ENCODE data around the gene DPP10.

The DPP10 gene

GRCh38 chr2:115572746-115573145 is 1130.3 kb downstream of the DPP10 start (continued):
- no peak for TF ChIP-seq ZNF558 (tag by site-specific recombination; IDR thresholded peaks at IDR 0.05)
- no peak for TF ChIP-seq ZNF394 (tag by site-specific recombination; IDR thresholded peaks at IDR 0.05; ENCODE audit: borderline replicate concordance)
- no peak for TF ChIP-seq ZIC2 (tag by site-specific recombination; IDR thresholded peaks at IDR 0.05)
- no peak for TF ChIP-seq ZBTB49 (tag by site-specific recombination; IDR thresholded peaks at IDR 0.05; ENCODE audit: low read depth)
- no peak for TF ChIP-seq CTCF (tag by site-specific recombination; IDR thresholded peaks at IDR 0.05)
- TF ChIP-seq ZNF148 (tag by site-specific recombination; IDR thresholded peaks at IDR 0.05; ENCODE audit: borderline replicate concordance): no peak
- TF ChIP-seq ZNF174 (tag by site-specific recombination; IDR thresholded peaks at IDR 0.05): no peak

- ChIA-PET POLR2A (no interaction called here), CTCF (interaction anchor here (0.6 kb wide), 1 partner anchor 10 kb away, joined by 3 read pairs; no protein-coding TSS in a partner anchor)
- Histone ChIP-seq H3K27ac (ENCODE audit: extremely low read depth, low read depth, low read length) (no peak overlapping the region), H3K36me3 (ENCODE audit: control insufficient read depth in 2 of 2, insufficient read depth in 1 of 2, low read length in 2 of 2) (no peaks in the 10 kb centered on the region), H3K9me3 (ENCODE audit: control insufficient read depth, insufficient read depth, low read depth, low read length) (no peaks in the 10 kb centered on the region), H3K4me1 (ENCODE audit: control insufficient read depth, insufficient read depth, low read length) (no peaks in the 10 kb centered on the region), H3K4me3 (ENCODE audit: low read depth, low read length) (no peak overlapping the region)
- TF ChIP-seq KLF10 (tag by site-specific recombination; IDR thresholded peaks at IDR 0.05) (no peak), ZNF677 (tag by site-specific recombination; IDR thresholded peaks at IDR 0.05) (no peak), ZNF585B (tag by site-specific recombination; IDR thresholded peaks at IDR 0.05) (no peak), ZNF10 (tag by site-specific recombination; IDR thresholded peaks at IDR 0.05) (no peak), SP2 (tag by site-specific recombination; IDR thresholded peaks at IDR 0.05) (no peak), ZNF76 (tag by site-specific recombination; IDR thresholded peaks at IDR 0.05; ENCODE audit: borderline replicate concordance, low read depth) (no peak), ZNF610 (tag by site-specific recombination; IDR thresholded peaks at IDR 0.05; ENCODE audit: borderline replicate concordance) (no peak), ZNF654 (tag by site-specific recombination; IDR thresholded peaks at IDR 0.05; ENCODE audit: low read depth) (no peak), ZNF335 (tag by site-specific recombination; conservative IDR thresholded peaks at IDR 0.05) (no peak), CTCF (tag by site-specific recombination; IDR thresholded peaks at IDR 0.05) (no peak), YY1 (tag by site-specific recombination; IDR thresholded peaks at IDR 0.05) (no peak), PRDM1 (tag by site-specific recombination; IDR thresholded peaks at IDR 0.05) (no peak), ZNF302 (tag by site-specific recombination; IDR thresholded peaks at IDR 0.05; ENCODE audit: low read depth) (no peak), MEIS1 (CRISPR knock-in tag; IDR thresholded peaks at IDR 0.05; ENCODE audit: borderline replicate concordance) (no peak), ZNF2 (tag by site-specific recombination; IDR thresholded peaks at IDR 0.05) (no peak), WT1 (tag by site-specific recombination; IDR thresholded peaks at IDR 0.05) (no peak), ZNF645 (tag by site-specific recombination; IDR thresholded peaks at IDR 0.05) (no peak)
These were observed 1131.3 kb downstream of the DPP10 start for GRCh38 chr2:115573756-115574155.
